DLD1 (cell line): ENCODE measurements around the gene PRR36.

Experiments
- in situ Hi-C: cut with HindIII; loops from 2 replicates; pipeline ENCODE4 v1.10.0; 2017; ENCODE audit warnings: low sequenced_read_pairs

PRR36 gene

GRCh38 chr19:7861619-7862412 lies 12.4 kb downstream of the PRR36 start:
- in situ Hi-C loops: loop anchor here (25.0 kb wide), 1 partner anchor 150 kb away; the partner anchor contains the start of gene FCER2

- in situ Hi-C loops: loop anchor here (25.0 kb wide), 1 partner anchor 149 kb away; the partner anchor contains the start of gene FCER2
These were observed 13.2 kb downstream of the PRR36 start for GRCh38 chr19:7860714-7861618.

- in situ Hi-C loops: loop anchor here (25.0 kb wide), 1 partner anchor 148 kb away; the partner anchor contains the start of gene FCER2
These were observed 14.1 kb downstream of the PRR36 start for GRCh38 chr19:7859831-7860713.

- in situ Hi-C loops: loop anchor here (25.0 kb wide), 1 partner anchor 147 kb away; the partner anchor contains the start of gene FCER2
These were observed 15.1 kb downstream of the PRR36 start for GRCh38 chr19:7859087-7859486.

GRCh38 chr19:7858109-7858770 lies 15.9 kb downstream of the PRR36 start:
- in situ Hi-C loops: loop anchor here (25.0 kb wide), 1 partner anchor 146 kb away; the partner anchor contains the start of gene FCER2

- in situ Hi-C loops: loop anchor here (25.0 kb wide), 1 partner anchor 145 kb away; the partner anchor contains the start of gene FCER2
These were observed 16.5 kb downstream of the PRR36 start for GRCh38 chr19:7857727-7858108.

- in situ Hi-C loops: loop anchor here (25.0 kb wide), 1 partner anchor 145 kb away; the partner anchor contains the start of gene FCER2
These were observed 17.2 kb downstream of the PRR36 start for GRCh38 chr19:7856679-7857663.

GRCh38 chr19:7856109-7856591 lies 18.0 kb downstream of the PRR36 start:
- in situ Hi-C loops: loop anchor here (25.0 kb wide), 1 partner anchor 144 kb away; the partner anchor contains the start of gene FCER2

- in situ Hi-C loops: loop anchor here (25.0 kb wide), 1 partner anchor 143 kb away; the partner anchor contains the start of gene FCER2
These were observed 18.6 kb downstream of the PRR36 start for GRCh38 chr19:7855426-7856108.

GRCh38 chr19:7853770-7854128 lies 20.4 kb downstream of the PRR36 start:
- in situ Hi-C loops: loop anchor here (25.0 kb wide), 1 partner anchor 141 kb away; the partner anchor contains the start of gene FCER2

- in situ Hi-C loops: loop anchor here (25.0 kb wide), 1 partner anchor 141 kb away; the partner anchor contains the start of gene FCER2
These were observed 21.1 kb downstream of the PRR36 start for GRCh38 chr19:7852851-7853769.

GRCh38 chr19:7851623-7852500 lies 22.3 kb downstream of the PRR36 start:
- in situ Hi-C loops: loop anchor here (25.0 kb wide), 1 partner anchor 140 kb away; the partner anchor contains the start of gene FCER2

GRCh38 chr19:7850945-7851622 lies 23.1 kb downstream of the PRR36 start:
- in situ Hi-C loops: loop anchor here (25.0 kb wide), 1 partner anchor 139 kb away; the partner anchor contains the start of gene FCER2

GRCh38 chr19:7850000-7850813 lies 24.0 kb downstream of the PRR36 start:
- in situ Hi-C loops: loop anchor here (25.0 kb wide), 1 partner anchor 138 kb away; the partner anchor contains the start of gene FCER2
